GM18907 (cell line): ENCODE results near the gene LINC01488.

Experiments used
- ATAC-seq: cut with Tn5 transposase; IDR thresholded peaks from one replicate; pipeline ENCODE4 v1.9.1; 2021; ENCODE audit warnings: mild to moderate bottlenecking, moderate library complexity; ENCODE audit not compliant: unreplicated experiment

LINC01488 gene

GRCh38 chr11:69444381-69445130 is 36.9 kb upstream of the LINC01488 start:
- no peak for ATAC-seq

- no peak for ATAC-seq
Measured at GRCh38 chr11:69445131-69445470, 36.4 kb upstream of the LINC01488 start.

GRCh38 chr11:69446108-69446507 is 35.4 kb upstream of the LINC01488 start:
- ATAC-seq, result no peak

GRCh38 chr11:69447786-69448185 is 33.7 kb upstream of the LINC01488 start:
- no peak for ATAC-seq

- ATAC-seq, result no peak
Measured at GRCh38 chr11:69448471-69449284, 32.8 kb upstream of the LINC01488 start.

- no peak for ATAC-seq
Measured at GRCh38 chr11:69449320-69450063, 32.0 kb upstream of the LINC01488 start.

GRCh38 chr11:69450064-69450856 is 31.2 kb upstream of the LINC01488 start:
- ATAC-seq, result no peak

- ATAC-seq, result no peak
Measured at GRCh38 chr11:69450857-69451220, 30.6 kb upstream of the LINC01488 start.

GRCh38 chr11:69451289-69451688 is 30.2 kb upstream of the LINC01488 start:
- ATAC-seq, result no peak

- no peak for ATAC-seq
Measured at GRCh38 chr11:69452206-69452987, 29.1 kb upstream of the LINC01488 start.

- ATAC-seq, result no peak
Measured at GRCh38 chr11:69453151-69453550, 28.3 kb upstream of the LINC01488 start.

- no peak for ATAC-seq
Measured at GRCh38 chr11:69454018-69454417, 27.4 kb upstream of the LINC01488 start.

GRCh38 chr11:69455969-69456368 is 25.5 kb upstream of the LINC01488 start:
- no peak for ATAC-seq

GRCh38 chr11:69456712-69457111 is 24.8 kb upstream of the LINC01488 start:
- ATAC-seq, result no peak

GRCh38 chr11:69459848-69460539 is 21.5 kb upstream of the LINC01488 start:
- no peak for ATAC-seq

- no peak for ATAC-seq
Measured at GRCh38 chr11:69460540-69461257, 20.8 kb upstream of the LINC01488 start.

- no peak for ATAC-seq
Measured at GRCh38 chr11:69461272-69461962, 20.0 kb upstream of the LINC01488 start.
